Smooth muscle cell (in vitro differentiated cells): ENCODE results near the gene TSSC4. TPM values are rescaled to one million over a fixed set of nuclear protein-coding genes. Genes with fewer than 3 reads are reported as not detected.

ENCODE experiments used
- DNase-seq: peaks from one replicate; lab custom pipeline; 2025; ENCODE audit not compliant: unreplicated experiment; lab: John Stamatoyannopoulos, UW
- H2AFZ ChIP-seq: fragments of 200-600 bp; sonication (generic); 2 replicates; pipeline ENCODE4 v1.6.0; 2016; ENCODE audit warnings: antibody characterized with exemption, low read depth, mild to moderate bottlenecking
- H3F3A ChIP-seq: fragments of 200-600 bp; sonication (generic); 2 replicates; pipeline ENCODE4 v1.6.0; 2017; ENCODE audit warnings: antibody characterized with exemption, low read depth
- H3K27ac ChIP-seq: fragments of 200-600 bp; sonication (generic); 2 replicates; pipeline ENCODE4 v1.5.1; 2016; ENCODE audit warnings: low read depth, mild to moderate bottlenecking
- H3K27me3 ChIP-seq: fragments of 200-600 bp; sonication (generic); 2 replicates; pipeline ENCODE4 v1.6.1; 2016; ENCODE audit warnings: low read depth, mild to moderate bottlenecking
- H3K36me3 ChIP-seq: fragments of 200-600 bp; sonication (generic); 2 replicates; pipeline ENCODE4 v1.5.1; 2016; ENCODE audit warnings: low read depth
- H3K4me1 ChIP-seq: fragments of 200-600 bp; sonication (generic); 2 replicates; pipeline ENCODE4 v1.5.1; 2016; ENCODE audit warnings: low read depth
- H3K4me2 ChIP-seq: fragments of 200-600 bp; sonication (generic); 2 replicates; pipeline ENCODE4 v1.6.0; 2016; ENCODE audit warnings: mild to moderate bottlenecking
- H3K4me3 ChIP-seq: fragments of 200-600 bp; sonication (generic); 2 replicates; pipeline ENCODE4 v1.5.1; 2016; ENCODE audit warnings: mild to moderate bottlenecking
- H3K79me2 ChIP-seq: fragments of 200-600 bp; sonication (generic); 2 replicates; pipeline ENCODE4 v1.6.0; 2016; ENCODE audit warnings: low read depth, mild to moderate bottlenecking
- H3K9ac ChIP-seq: fragments of 200-600 bp; sonication (generic); 2 replicates; pipeline ENCODE4 v1.6.0; 2016; ENCODE audit warnings: low read depth
- H3K9me3 ChIP-seq: fragments of 200-600 bp; sonication (generic); replicated peaks from 2 replicates; pipeline ENCODE4 v1.5.1; 2016; ENCODE audit warnings: low read depth
- H4K20me1 ChIP-seq: fragments of 200-600 bp; sonication (generic); 2 replicates; pipeline ENCODE4 v1.6.0; 2016; ENCODE audit warnings: low read depth
- CTCF ChIP-seq: fragments of 200-600 bp; sonication (generic); IDR thresholded peaks from 2 replicates; pipeline ENCODE4 v1.5.1; 2017; ENCODE audit warnings: borderline replicate concordance, mild to moderate bottlenecking, antibody characterized with exemption; ENCODE audit not compliant: insufficient read depth, poor library complexity, severe bottlenecking
- WGBS: methylation state at CpG from one replicate; pipeline ENCODE4 v1.1.7; 2016; ENCODE audit warnings: low lambda C conversion rate; 5-methylcytosine and 5-hydroxymethylcytosine counted together
- polyA plus RNA-seq: library from polyadenylated mRNA; unstranded; fragments of >200 nt; fragmentation: Nextera tagmentation; extraction: Ambion mirVana; gene quantifications from 2 replicates; pipeline ENCODE4 v1.2.1, GENCODE V29; 2016
- total RNA-seq: library from RNA; depleted of rRNA; stranded (reverse); fragments of >200 nt; gene quantifications from 2 replicates; pipeline ENCODE4 v1.2.3, GENCODE V29; 2014

TSSC4 gene
- total and polyA plus RNA-seq, 2 experiments from 2014 or later: 32.5 to 82.3 TPM

GRCh38 chr11:2412323-2412722 lies 11.8 kb downstream of the TSSC4 start:
- H4K20me1 ChIP-seq: no peaks in the 10 kb centered on the region
- no peaks in the 10 kb centered on the region for H3F3A ChIP-seq
- H2AFZ ChIP-seq: no peak overlapping the region
- H3K36me3 ChIP-seq: no peaks in the 10 kb centered on the region
- no peaks in the 10 kb centered on the region for H3K9me3 ChIP-seq
- DNase-seq: no peak
- TF ChIP-seq CTCF: no peak
- H3K4me1 ChIP-seq: no peaks in the 10 kb centered on the region
- no peak overlapping the region for H3K9ac ChIP-seq
- H3K4me3 ChIP-seq: no peak overlapping the region
- no peaks in the 10 kb centered on the region for H3K79me2 ChIP-seq
- H3K27ac ChIP-seq: no peak overlapping the region
- WGBS: 89% methylated on average over 6 of the region's 6 CpGs
- H3K27me3 ChIP-seq: no peaks in the 10 kb centered on the region
- no peak overlapping the region for H3K4me2 ChIP-seq

GRCh38 chr11:2413742-2414579 lies 13.4 kb downstream of the TSSC4 start:
- TF ChIP-seq CTCF: no peak
- H3K9me3 ChIP-seq: no peaks in the 10 kb centered on the region
- no peaks in the 10 kb centered on the region for H3K36me3 ChIP-seq
- no peaks in the 10 kb centered on the region for H3K27me3 ChIP-seq
- 93% methylated on average over 25 of the region's 43 CpGs for WGBS
- no peak for DNase-seq
- no peak overlapping the region for H3K4me2 ChIP-seq
- no peaks in the 10 kb centered on the region for H3K4me1 ChIP-seq
- H3K4me3 ChIP-seq: no peak overlapping the region
- H3K9ac ChIP-seq: no peak overlapping the region
- H3F3A ChIP-seq: no peaks in the 10 kb centered on the region
- H4K20me1 ChIP-seq: no peaks in the 10 kb centered on the region
- H2AFZ ChIP-seq: no peak overlapping the region
- H3K27ac ChIP-seq: no peak overlapping the region
- H3K79me2 ChIP-seq: no peaks in the 10 kb centered on the region

GRCh38 chr11:2414616-2415015 lies 14.1 kb downstream of the TSSC4 start:
- Histone ChIP-seq H3K79me2 (no peaks in the 10 kb centered on the region), H3K27me3 (no peaks in the 10 kb centered on the region), H2AFZ (no peak overlapping the region), H3K9me3 (no peaks in the 10 kb centered on the region), H4K20me1 (no peaks in the 10 kb centered on the region), H3F3A (no peaks in the 10 kb centered on the region), H3K4me2 (no peak overlapping the region), H3K9ac (no peak overlapping the region), H3K4me1 (no peaks in the 10 kb centered on the region), H3K36me3 (no peaks in the 10 kb centered on the region), H3K27ac (no peak overlapping the region), H3K4me3 (no peak overlapping the region)
- TF ChIP-seq CTCF: no peak
- no peak for DNase-seq
- WGBS: 97% methylated on average over 25 of the region's 35 CpGs

- Histone ChIP-seq H3K9ac (no peak overlapping the region), H3K4me2 (no peak overlapping the region), H3K4me1 (no peaks in the 10 kb centered on the region), H3K79me2 (no peaks in the 10 kb centered on the region), H3K36me3 (no peaks in the 10 kb centered on the region), H3K27ac (no peak overlapping the region), H3F3A (no peaks in the 10 kb centered on the region), H3K9me3 (no peaks in the 10 kb centered on the region), H2AFZ (no peak overlapping the region), H4K20me1 (no peaks in the 10 kb centered on the region), H3K27me3 (no peaks in the 10 kb centered on the region), H3K4me3 (no peak overlapping the region)
- 94% methylated on average over 27 of the region's 28 CpGs for WGBS
- TF ChIP-seq CTCF: no peak
- DNase-seq: no peak
These were observed 14.6 kb downstream of the TSSC4 start for GRCh38 chr11:2415171-2415570.
